Upper lobe of right lung (tissue), 1 donor: ENCODE data around the gene PF4V1. TPM values are rescaled to one million over a fixed set of nuclear protein-coding genes. Genes with fewer than 3 reads are reported as not detected.
A peak's percentile ranks its signal among the peaks of the same experiment; 100 is the strongest.

ENCODE experiments used
- ATAC-seq: fragments of 200-7000 bp; cut with Tn5 transposase; one replicate; pipeline ENCODE4 v1.9.1; 2020; ENCODE audit warnings: mild to moderate bottlenecking, moderate library complexity
- DNase-seq: peaks from one replicate; pipeline ENCODE4 v3.0.0-alpha.2; 2020
- H3K27ac ChIP-seq: fragments of 200-600 bp; one replicate; pipeline ENCODE4 v1.8.0; 2022
- H3K27me3 ChIP-seq: fragments of 200-600 bp; one replicate; pipeline ENCODE4 v1.8.0; 2022; ENCODE audit warnings: mild to moderate bottlenecking
- H3K36me3 ChIP-seq: fragments of 200-600 bp; one replicate; pipeline ENCODE4 v1.8.0; 2022
- H3K4me1 ChIP-seq: fragments of 200-600 bp; one replicate; pipeline ENCODE4 v1.8.0; 2022
- H3K4me3 ChIP-seq: fragments of 200-600 bp; one replicate; pipeline ENCODE4 v1.8.0; 2022; ENCODE audit warnings: mild to moderate bottlenecking
- H3K9me3 ChIP-seq: fragments of 200-600 bp; one replicate; pipeline ENCODE4 v1.8.0; 2022
- CTCF ChIP-seq: fragments of 200-600 bp; IDR thresholded peaks from one replicate; pipeline ENCODE4 v1.8.0; 2022; ENCODE audit warnings: antibody characterized with exemption
- intact Hi-C: fragments of 100-400 bp; cut with DNase I; formaldehyde crosslinking; loops from one replicate; pipeline ENCODE4 v1.11.0; 2022
- total RNA-seq: library from RNA; stranded (reverse); fragmentation: NEBNext Ultra II Directional; extraction: Animal tissue kit (Norgen Biotek cat#: 25700); gene quantifications from one replicate; pipeline ENCODE4 v1.2.1, GENCODE V29; 2021
- donor health status: DM: no; HTN: yes; CAD: no; lungs with severe emphysema.

Gene PF4V1
- total RNA-seq, 1 donor from 2014 or later, result not detected

GRCh38 chr4:73885574-73886267 is 32.6 kb downstream of the PF4V1 start:
- intact Hi-C loops, result no loop called here
- H3K4me1 ChIP-seq, result no peaks in the 10 kb centered on the region
- H3K36me3 ChIP-seq, result no peaks in the 10 kb centered on the region
- H3K27me3 ChIP-seq, result no peaks in the 10 kb centered on the region
- TF ChIP-seq CTCF, result no peak
- no peak overlapping the region for H3K4me3 ChIP-seq
- DNase-seq, result no peak
- no peak for ATAC-seq
- H3K9me3 ChIP-seq, result no peaks in the 10 kb centered on the region
- H3K27ac ChIP-seq, result no peak overlapping the region

GRCh38 chr4:73891326-73891725 is 38.2 kb downstream of the PF4V1 start:
- Histone ChIP-seq H3K27ac (no peak overlapping the region), H3K9me3 (no peaks in the 10 kb centered on the region), H3K4me1 (peaks cover 24% of the 10 kb centered on the region), H3K36me3 (no peaks in the 10 kb centered on the region), H3K4me3 (no peak overlapping the region), H3K27me3 (no peaks in the 10 kb centered on the region)
- intact Hi-C loops, result no loop called here
- TF ChIP-seq CTCF, result no peak
- DNase-seq (no peak), ATAC-seq (no peak)

- intact Hi-C loops, result no loop called here
- no peak for TF ChIP-seq CTCF
- Histone ChIP-seq H3K9me3 (no peaks in the 10 kb centered on the region), H3K4me1 (peaks cover 24% of the 10 kb centered on the region), H3K27me3 (no peaks in the 10 kb centered on the region), H3K4me3 (no peak overlapping the region), H3K27ac (no peak overlapping the region), H3K36me3 (no peaks in the 10 kb centered on the region)
- DNase-seq, result no peak
- ATAC-seq, result peak; percentile 52
These were observed 38.8 kb downstream of the PF4V1 start for GRCh38 chr4:73891739-73892405.

- Histone ChIP-seq H3K4me3 (no peak overlapping the region), H3K27me3 (no peaks in the 10 kb centered on the region), H3K4me1 (peaks cover 24% of the 10 kb centered on the region), H3K27ac (no peak overlapping the region), H3K9me3 (no peaks in the 10 kb centered on the region), H3K36me3 (no peaks in the 10 kb centered on the region)
- DNase-seq, result no peak
- intact Hi-C loops, result no loop called here
- no peak for TF ChIP-seq CTCF
- ATAC-seq, result no peak
These were observed 39.9 kb downstream of the PF4V1 start for GRCh38 chr4:73892966-73893365.

- H3K36me3 ChIP-seq, result no peaks in the 10 kb centered on the region
- TF ChIP-seq CTCF, result no peak
- H3K4me3 ChIP-seq, result no peak overlapping the region
- H3K4me1 ChIP-seq, result peaks cover 24% of the 10 kb centered on the region
- H3K27ac ChIP-seq, result no peak overlapping the region
- DNase-seq, result no peak
- ATAC-seq, result no peak
- intact Hi-C loops, result no loop called here
- H3K9me3 ChIP-seq, result no peaks in the 10 kb centered on the region
- H3K27me3 ChIP-seq, result no peaks in the 10 kb centered on the region
These were observed 40.9 kb downstream of the PF4V1 start for GRCh38 chr4:73894001-73894400.
